GM23338 (cell line): Measurements from ENCODE around the gene CDC27. TPM values are rescaled to one million over a fixed set of nuclear protein-coding genes. Genes with fewer than 3 reads are reported as not detected.

Source experiments
- ATAC-seq: fragments of 200-7000 bp; cut with Tn5 transposase; 3 replicates; pipeline ENCODE4 v1.9.1; 2020
- DNase-seq: peaks from one replicate; pipeline ENCODE4 v3.0.0-alpha.2; 2015; ENCODE audit warnings: low spot score
- H2AFZ ChIP-seq: fragments of 200-600 bp; sonication (generic); 2 replicates; pipeline ENCODE4 v1.8.0; 2016; ENCODE audit warnings: antibody characterized with exemption, mild to moderate bottlenecking, moderate library complexity
- H3F3A ChIP-seq: fragments of 200-600 bp; sonication (generic); replicated peaks from 2 replicates; pipeline ENCODE4 v1.8.0; 2017; ENCODE audit warnings: antibody characterized with exemption, mixed run types, low read depth
- H3K27ac ChIP-seq: fragments of 200-600 bp; sonication (generic); 2 replicates; pipeline ENCODE4 v1.6.1; 2016; ENCODE audit warnings: low read depth
- H3K27me3 ChIP-seq: fragments of 200-600 bp; sonication (generic); 2 replicates; pipeline ENCODE4 v1.8.0; 2016; ENCODE audit warnings: mild to moderate bottlenecking, mixed run types, moderate library complexity; ENCODE audit not compliant: insufficient read depth
- H3K36me3 ChIP-seq: fragments of 200-600 bp; sonication (generic); 2 replicates; pipeline ENCODE4 v1.8.0; 2016; ENCODE audit warnings: mild to moderate bottlenecking; ENCODE audit not compliant: insufficient read depth
- H3K4me1 ChIP-seq: fragments of 200-600 bp; sonication (generic); 2 replicates; pipeline ENCODE4 v1.8.0; 2016; ENCODE audit warnings: mild to moderate bottlenecking, moderate library complexity; ENCODE audit not compliant: insufficient read depth
- H3K4me2 ChIP-seq: fragments of 200-600 bp; sonication (generic); 2 replicates; pipeline ENCODE4 v1.7.1; 2017; ENCODE audit warnings: mixed run types
- H3K4me3 ChIP-seq: fragments of 200-600 bp; sonication (generic); 2 replicates; pipeline ENCODE4 v1.6.1; 2016; ENCODE audit warnings: mixed run types
- H3K79me2 ChIP-seq: fragments of 200-600 bp; sonication (generic); replicated peaks from 2 replicates; pipeline ENCODE4 v1.8.0; 2017; ENCODE audit warnings: mild to moderate bottlenecking; ENCODE audit not compliant: insufficient read depth
- H3K9me2 ChIP-seq: fragments of 200-600 bp; sonication (generic); 2 replicates; pipeline ENCODE4 v1.8.0; 2017; ENCODE audit not compliant: insufficient read depth
- H4K20me1 ChIP-seq: fragments of 200-600 bp; sonication (generic); replicated peaks from 2 replicates; pipeline ENCODE4 v1.8.0; 2017; ENCODE audit warnings: mild to moderate bottlenecking; ENCODE audit not compliant: insufficient read depth
- H3K27ac Mint-ChIP-seq: 2 replicates; pipeline ENCODE4 v1.8.0; 2020; ENCODE audit warnings: inconsistent platforms, mild to moderate bottlenecking, moderate library complexity, mixed read lengths
- H3K27me3 Mint-ChIP-seq: 3 replicates; pipeline ENCODE4 v1.8.0; 2022; ENCODE audit warnings: low read depth, mild to moderate bottlenecking, moderate library complexity, mixed read lengths, inconsistent platforms; ENCODE audit not compliant: insufficient read depth, poor library complexity
- H3K36me3 Mint-ChIP-seq: 3 replicates; pipeline ENCODE4 v1.8.0; 2021; ENCODE audit warnings: low read depth, mild to moderate bottlenecking, inconsistent platforms, moderate library complexity, mixed read lengths
- H3K4me1 Mint-ChIP-seq: 3 replicates; pipeline ENCODE4 v1.8.0; 2020; ENCODE audit warnings: mild to moderate bottlenecking, inconsistent platforms, mixed read lengths
- H3K4me3 Mint-ChIP-seq: 3 replicates; pipeline ENCODE4 v1.8.0; 2021; ENCODE audit warnings: moderate library complexity, mild to moderate bottlenecking, inconsistent platforms, mixed read lengths
- H3K9me3 Mint-ChIP-seq: 3 replicates; pipeline ENCODE4 v1.8.0; 2020; ENCODE audit warnings: moderate library complexity, mild to moderate bottlenecking, inconsistent platforms, mixed read lengths
- CREB1 ChIP-seq: fragments of 250-450 bp; sonication (Bioruptor Pico); IDR thresholded peaks from 2 replicates; pipeline ENCODE4 v1.5.0; 2020; ENCODE audit warnings: low read depth, mild to moderate bottlenecking, moderate library complexity
- CTCF ChIP-seq, 2 experiments: fragments of 200-600 bp in 1 of 2; sonication (generic) in 1 of 2; conservative IDR thresholded peaks; 2 replicates each; pipeline versions ENCODE4 v1.5.1 to v1.6.1; 2016 to 2017; ENCODE audit warnings: antibody characterized with exemption in 2 of 2, low read depth in 2 of 2, mild to moderate bottlenecking in 2 of 2, moderate library complexity in 1 of 2
- ETS1 ChIP-seq: IDR thresholded peaks from 2 replicates; pipeline ENCODE4 v1.6.1; 2016; ENCODE audit warnings: antibody characterized with exemption
- EZH2 ChIP-seq: fragments of 200-600 bp; sonication (generic); IDR thresholded peaks from one replicate; pipeline ENCODE4 v1.8.0; 2017; ENCODE audit warnings: antibody characterized with exemption, mild to moderate bottlenecking, low read depth; ENCODE audit not compliant: unreplicated experiment
- EZH2phosphoT487 ChIP-seq: fragments of 200-600 bp; sonication (generic); IDR thresholded peaks from one replicate; pipeline ENCODE4 v1.8.1; 2018; ENCODE audit warnings: antibody characterized with exemption; ENCODE audit not compliant: unreplicated experiment
- JUNB ChIP-seq: IDR thresholded peaks from one replicate; pipeline ENCODE4 v1.6.1; 2016; ENCODE audit warnings: antibody characterized with exemption; ENCODE audit not compliant: unreplicated experiment
- NANOG ChIP-seq: IDR thresholded peaks from 2 replicates; pipeline ENCODE4 v1.6.1; 2016; ENCODE audit warnings: antibody characterized with exemption, borderline replicate concordance
- POLR2AphosphoS5 ChIP-seq: IDR thresholded peaks from 2 replicates; pipeline ENCODE4 v1.6.1; 2016; ENCODE audit warnings: antibody characterized with exemption, low read depth
- REST ChIP-seq: IDR thresholded peaks from one replicate; pipeline ENCODE4 v1.6.1; 2018; ENCODE audit warnings: antibody characterized with exemption; ENCODE audit not compliant: unreplicated experiment
- STAT1 ChIP-seq: IDR thresholded peaks from one replicate; pipeline ENCODE4 v1.6.1; 2016; ENCODE audit warnings: antibody characterized with exemption; ENCODE audit not compliant: unreplicated experiment
- ZNF114 ChIP-seq: fragments of 250-450 bp; sonication (Bioruptor Pico); IDR thresholded peaks from 2 replicates; pipeline ENCODE4 v1.5.0; 2020; ENCODE audit warnings: mild to moderate bottlenecking, moderate library complexity
- ZNF331 ChIP-seq: fragments of 250-450 bp; sonication (Bioruptor Pico); IDR thresholded peaks from 2 replicates; pipeline ENCODE4 v1.5.0; 2020; ENCODE audit warnings: low read depth, mild to moderate bottlenecking, moderate library complexity
- ZNF462 ChIP-seq: fragments of 250-450 bp; sonication (Bioruptor Pico); IDR thresholded peaks from 2 replicates; pipeline ENCODE4 v1.5.0; 2020; ENCODE audit warnings: mild to moderate bottlenecking, moderate library complexity
- polyA plus RNA-seq: library from polyadenylated mRNA; unstranded; fragments of >200 nt; fragmentation: Nextera tagmentation; extraction: Ambion mirVana; gene quantifications from 2 replicates; pipeline ENCODE4 v1.2.1, GENCODE V29; 2016
- total RNA-seq: library from RNA; depleted of rRNA; stranded (reverse); fragments of >200 nt; shearing (Covaris generic); gene quantifications from 2 replicates; pipeline ENCODE4 v1.2.3, GENCODE V29; 2014

CDC27 gene
- total and polyA plus RNA-seq, 2 experiments from 2014 or later: 49.7 to 85.5 TPM

- no peak overlapping the region for H3K27ac Mint-ChIP-seq
- no peak overlapping the region for H3K4me2 ChIP-seq
- no peak for DNase-seq
- H2AFZ ChIP-seq: no peak overlapping the region
- H3K36me3 Mint-ChIP-seq: peaks cover 34% of the 10 kb centered on the region; the same call in 2 of the 3 replicates
- no peaks in the 10 kb centered on the region for H3K9me2 ChIP-seq
- H3K4me1 Mint-ChIP-seq: no peaks in the 10 kb centered on the region
- ATAC-seq: no peak
- H3K4me3 ChIP-seq: no peak overlapping the region
- no peaks in the 10 kb centered on the region for H3K4me1 ChIP-seq
- TF ChIP-seq EZH2phosphoT487: no peak
- TF ChIP-seq CREB1 (CRISPR knock-in tag): no peak
- no peak for TF ChIP-seq ZNF114 (CRISPR knock-in tag)
- no peak for TF ChIP-seq ZNF462 (CRISPR knock-in tag)
- no peak for TF ChIP-seq ETS1
- TF ChIP-seq STAT1: no peak
- no peak for TF ChIP-seq NANOG
- TF ChIP-seq POLR2AphosphoS5: no peak
- TF ChIP-seq REST: no peak
- no peak for TF ChIP-seq EZH2
- no peak for TF ChIP-seq CTCF (conservative IDR thresholded peaks at IDR 0.05; ENCODE audit: low read depth in 2 of 2)
- TF ChIP-seq JUNB: no peak
- TF ChIP-seq ZNF331: no peak
- H3K4me3 Mint-ChIP-seq: no peak overlapping the region
- peaks cover 3% of the 10 kb centered on the region for H4K20me1 ChIP-seq
- no peaks in the 10 kb centered on the region for H3F3A ChIP-seq
- 0 out of 2 replicates have a peak, but pooled peaks cover 4% of the 10 kb centered on the region for H3K79me2 ChIP-seq
- no peak overlapping the region for H3K27ac ChIP-seq
- no peaks in the 10 kb centered on the region for H3K27me3 Mint-ChIP-seq
- no peaks in the 10 kb centered on the region for H3K27me3 ChIP-seq
- H3K36me3 ChIP-seq: peaks cover 4% of the 10 kb centered on the region; the same call in 1 of the 2 replicates
- H3K9me3 Mint-ChIP-seq: no peaks in the 10 kb centered on the region
These were observed 27.0 kb downstream of the CDC27 start for GRCh38 chr17:47162013-47162622.
